Mesothelial cell of epicardium (in vitro differentiated cells): ENCODE data around the gene HGF. TPM values are rescaled to one million over a fixed set of nuclear protein-coding genes. Genes with fewer than 3 reads are reported as not detected.

Source experiments
- DNase-seq, 2 experiments: peaks; one replicate each; pipeline ENCODE4 v3.0.0; 2021; ENCODE audit warnings: low spot score in 2 of 2; ENCODE audit not compliant: unreplicated experiment in 2 of 2
- H3K27ac Mint-ChIP-seq: 2 replicates; pipeline ENCODE4 v1.8.0; 2021; ENCODE audit warnings: mixed read lengths
- H3K27me3 Mint-ChIP-seq: 2 replicates; pipeline ENCODE4 v1.8.0; 2021; ENCODE audit warnings: low read depth, mixed read lengths
- H3K36me3 Mint-ChIP-seq: 2 replicates; pipeline ENCODE4 v1.8.0; 2021; ENCODE audit warnings: mixed read lengths
- H3K4me1 Mint-ChIP-seq: 2 replicates; pipeline ENCODE4 v1.8.0; 2021; ENCODE audit warnings: mixed read lengths
- H3K4me3 Mint-ChIP-seq: 2 replicates; pipeline ENCODE4 v1.8.0; 2021; ENCODE audit warnings: mild to moderate bottlenecking, moderate library complexity, mixed read lengths
- H3K9me3 Mint-ChIP-seq: 2 replicates; pipeline ENCODE4 v1.8.0; 2021; ENCODE audit warnings: mixed read lengths
- total RNA-seq: library from RNA; stranded (reverse); gene quantifications from 3 replicates; pipeline ENCODE4 v1.2.1, GENCODE V29; 2021
- TF ChIP-seq, protein P1 (sequence below): fragments of 200-600 bp; sonication (generic); IDR thresholded peaks from one replicate; pipeline ENCODE4 v1.5.0; 2021; ENCODE audit warnings: antibody characterized with exemption; ENCODE audit not compliant: unreplicated experiment

Gene HGF
- total RNA-seq, 1 donor from 2014 or later: 15.1 TPM

DNA sequence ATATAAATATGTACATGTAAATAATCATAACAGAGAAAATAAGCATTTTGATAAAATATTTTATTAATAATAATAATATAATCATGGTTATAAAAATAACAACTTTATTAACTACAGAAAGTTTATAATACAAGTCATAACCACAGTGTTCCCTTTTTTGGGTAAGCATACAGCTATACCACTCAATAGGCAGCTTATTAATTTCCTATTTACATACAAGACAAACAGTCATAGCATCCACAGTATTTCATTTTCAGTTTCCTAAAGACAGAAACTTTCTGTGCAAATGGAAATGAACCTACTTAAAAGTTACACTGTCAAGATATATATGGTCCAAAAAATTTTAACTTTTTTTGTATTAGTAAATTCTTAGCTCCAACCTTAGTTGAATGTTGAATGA is 70.9 kb downstream of the HGF start:
- H3K36me3 Mint-ChIP-seq: peaks cover 3% of the 10 kb centered on the region
- H3K4me3 Mint-ChIP-seq: no peak overlapping the region
- H3K27me3 Mint-ChIP-seq: no peaks in the 10 kb centered on the region
- peaks cover 7% of the 10 kb centered on the region for H3K4me1 Mint-ChIP-seq
- no peak for DNase-seq
- no peaks in the 10 kb centered on the region for H3K9me3 Mint-ChIP-seq
- TF ChIP-seq, protein P1, sequence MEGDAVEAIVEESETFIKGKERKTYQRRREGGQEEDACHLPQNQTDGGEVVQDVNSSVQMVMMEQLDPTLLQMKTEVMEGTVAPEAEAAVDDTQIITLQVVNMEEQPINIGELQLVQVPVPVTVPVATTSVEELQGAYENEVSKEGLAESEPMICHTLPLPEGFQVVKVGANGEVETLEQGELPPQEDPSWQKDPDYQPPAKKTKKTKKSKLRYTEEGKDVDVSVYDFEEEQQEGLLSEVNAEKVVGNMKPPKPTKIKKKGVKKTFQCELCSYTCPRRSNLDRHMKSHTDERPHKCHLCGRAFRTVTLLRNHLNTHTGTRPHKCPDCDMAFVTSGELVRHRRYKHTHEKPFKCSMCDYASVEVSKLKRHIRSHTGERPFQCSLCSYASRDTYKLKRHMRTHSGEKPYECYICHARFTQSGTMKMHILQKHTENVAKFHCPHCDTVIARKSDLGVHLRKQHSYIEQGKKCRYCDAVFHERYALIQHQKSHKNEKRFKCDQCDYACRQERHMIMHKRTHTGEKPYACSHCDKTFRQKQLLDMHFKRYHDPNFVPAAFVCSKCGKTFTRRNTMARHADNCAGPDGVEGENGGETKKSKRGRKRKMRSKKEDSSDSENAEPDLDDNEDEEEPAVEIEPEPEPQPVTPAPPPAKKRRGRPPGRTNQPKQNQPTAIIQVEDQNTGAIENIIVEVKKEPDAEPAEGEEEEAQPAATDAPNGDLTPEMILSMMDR: no peak
- H3K27ac Mint-ChIP-seq: no peak overlapping the region

DNA sequence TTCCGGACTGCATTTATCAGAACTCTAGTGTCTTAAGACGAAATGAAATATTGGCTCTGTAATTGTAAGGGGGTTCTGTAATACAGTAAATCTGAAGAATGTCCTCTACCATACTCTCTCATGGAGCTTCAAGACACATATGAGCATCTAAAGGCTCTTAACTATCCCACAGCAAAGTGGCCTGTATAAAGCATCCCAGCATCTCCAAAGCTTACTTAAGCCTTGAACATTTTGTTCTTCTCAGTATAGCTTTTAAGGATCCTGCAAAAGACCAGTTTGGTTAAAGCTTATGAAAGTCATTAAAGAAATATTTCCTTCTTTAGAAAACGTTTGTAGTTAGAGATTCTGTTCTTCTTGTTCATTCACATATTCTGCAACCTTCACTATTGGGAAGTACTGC is 75.1 kb downstream of the HGF start:
- H3K27me3 Mint-ChIP-seq: no peaks in the 10 kb centered on the region
- H3K9me3 Mint-ChIP-seq: no peaks in the 10 kb centered on the region
- peak overlapping the region; percentile 4 for H3K27ac Mint-ChIP-seq
- TF ChIP-seq, protein P1: no peak
- peaks cover 39% of the 10 kb centered on the region for H3K4me1 Mint-ChIP-seq
- H3K4me3 Mint-ChIP-seq: no peak overlapping the region
- H3K36me3 Mint-ChIP-seq: no peaks in the 10 kb centered on the region
- no peak for DNase-seq

DNA sequence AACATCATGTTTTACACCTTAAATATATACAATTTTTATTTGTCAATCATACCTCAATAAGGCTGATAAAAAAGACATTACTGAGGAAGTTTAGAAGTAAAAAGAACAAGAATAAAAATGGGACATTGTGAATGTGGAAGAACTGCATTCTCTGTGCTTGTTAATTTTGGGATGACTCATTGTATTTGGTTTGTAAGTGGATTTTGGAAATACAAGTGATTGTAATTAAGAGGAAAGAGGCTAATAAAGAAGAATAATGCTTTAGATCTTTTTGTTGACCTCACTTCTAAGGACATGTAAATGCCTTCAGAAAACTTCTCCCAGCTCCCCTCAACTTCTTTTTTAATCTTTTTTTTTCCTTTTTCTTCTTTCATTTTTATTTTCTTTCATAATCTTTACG is 76.0 kb downstream of the HGF start:
- no peaks in the 10 kb centered on the region for H3K27me3 Mint-ChIP-seq
- no peaks in the 10 kb centered on the region for H3K36me3 Mint-ChIP-seq
- no peaks in the 10 kb centered on the region for H3K9me3 Mint-ChIP-seq
- no peak for DNase-seq
- TF ChIP-seq, protein P1: no peak
- no peak overlapping the region for H3K4me3 Mint-ChIP-seq
- no peak overlapping the region for H3K27ac Mint-ChIP-seq
- H3K4me1 Mint-ChIP-seq: peaks cover 44% of the 10 kb centered on the region

DNA sequence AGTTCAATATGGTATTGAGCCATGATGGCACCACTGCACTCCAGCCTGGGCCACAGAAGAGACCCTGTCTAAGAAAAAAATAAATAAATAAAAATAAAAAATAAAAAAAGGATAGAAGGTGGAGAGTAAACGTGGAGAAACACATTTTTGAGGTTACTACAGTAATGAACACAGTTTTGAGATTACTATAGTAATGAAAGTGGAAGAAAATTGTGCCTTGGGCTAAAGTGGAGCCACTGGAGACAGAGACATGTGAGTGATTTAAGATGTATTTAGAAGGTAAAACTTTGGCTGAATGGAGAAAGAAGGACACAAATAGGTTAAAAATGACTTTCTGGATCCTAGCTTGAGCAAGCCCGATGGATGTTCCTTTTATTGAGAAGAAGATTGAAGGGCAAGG is 76.8 kb downstream of the HGF start:
- DNase-seq: no peak

DNA sequence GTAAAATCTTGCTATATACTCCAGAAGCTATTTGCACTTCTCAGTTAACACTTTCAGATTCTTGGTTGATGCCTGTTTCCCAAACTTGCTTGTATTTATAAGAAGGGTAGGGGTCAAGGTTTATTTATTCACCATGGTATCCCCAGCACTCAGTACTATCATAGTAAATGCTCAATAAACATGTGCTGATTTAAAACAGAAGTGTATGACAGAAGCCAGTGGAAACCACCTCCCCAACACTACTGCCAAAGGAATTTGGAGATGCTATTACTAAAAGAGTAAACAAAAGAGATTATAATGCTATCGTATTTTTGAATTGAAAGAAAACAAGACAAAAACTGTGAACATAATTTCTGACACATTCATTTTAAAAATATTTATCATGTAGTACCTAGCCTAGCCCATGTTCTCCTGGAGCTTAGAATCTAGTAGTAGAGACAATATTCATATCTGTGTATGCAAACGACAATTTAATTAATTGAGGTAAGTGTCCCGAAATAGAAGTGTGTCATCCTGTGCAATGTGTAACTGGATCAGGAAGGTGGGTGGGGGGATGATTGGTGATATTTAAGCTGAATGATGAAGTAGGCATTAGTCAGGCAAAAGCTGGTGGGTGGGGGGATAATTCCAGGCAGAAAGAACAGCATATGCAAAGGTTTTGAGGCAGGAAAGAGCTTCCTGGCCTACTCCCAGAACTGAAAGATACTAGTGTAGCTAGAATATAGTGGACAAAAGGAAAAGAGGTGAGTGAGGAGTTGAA is 77.5 kb downstream of the HGF start:
- TF ChIP-seq, protein P1: no peak
- no peaks in the 10 kb centered on the region for H3K27me3 Mint-ChIP-seq
- H3K4me1 Mint-ChIP-seq: peaks cover 44% of the 10 kb centered on the region
- H3K27ac Mint-ChIP-seq: peak overlapping the region; percentile 13
- no peak for DNase-seq
- H3K36me3 Mint-ChIP-seq: no peaks in the 10 kb centered on the region
- H3K4me3 Mint-ChIP-seq: no peak overlapping the region
- no peaks in the 10 kb centered on the region for H3K9me3 Mint-ChIP-seq

More for the DNA sequence above, 76.8 kb downstream of the HGF start:
- H3K9me3 Mint-ChIP-seq: no peaks in the 10 kb centered on the region
- no peaks in the 10 kb centered on the region for H3K27me3 Mint-ChIP-seq
- no peak overlapping the region for H3K27ac Mint-ChIP-seq
- H3K4me3 Mint-ChIP-seq: no peak overlapping the region
- peaks cover 44% of the 10 kb centered on the region for H3K4me1 Mint-ChIP-seq
- TF ChIP-seq, protein P1: no peak
- no peaks in the 10 kb centered on the region for H3K36me3 Mint-ChIP-seq
